Right renal pelvis (tissue), 4 donors: ENCODE data around the gene ILF3. TPM values are rescaled to one million over a fixed set of nuclear protein-coding genes. Genes with fewer than 3 reads are reported as not detected.

Source experiments
- DNase-seq, 4 donors: peaks; one replicate each; pipeline ENCODE4 v3.0.0-alpha.2; 2013; ENCODE audit warnings: low read depth in 4 of 4, low spot score in 3 of 4, missing footprints in 1 of 4
- polyA plus RNA-seq, 4 donors: library from polyadenylated mRNA; unstranded; fragments of 120-200 nt; gene quantifications; one replicate each; pipeline ENCODE4 v1.2.1, GENCODE V29; 2013; ENCODE audit not compliant: insufficient read length in 4 of 4

Gene ILF3
- polyA plus RNA-seq, 4 donors = 275 to 291 (median 278) TPM

DNA sequence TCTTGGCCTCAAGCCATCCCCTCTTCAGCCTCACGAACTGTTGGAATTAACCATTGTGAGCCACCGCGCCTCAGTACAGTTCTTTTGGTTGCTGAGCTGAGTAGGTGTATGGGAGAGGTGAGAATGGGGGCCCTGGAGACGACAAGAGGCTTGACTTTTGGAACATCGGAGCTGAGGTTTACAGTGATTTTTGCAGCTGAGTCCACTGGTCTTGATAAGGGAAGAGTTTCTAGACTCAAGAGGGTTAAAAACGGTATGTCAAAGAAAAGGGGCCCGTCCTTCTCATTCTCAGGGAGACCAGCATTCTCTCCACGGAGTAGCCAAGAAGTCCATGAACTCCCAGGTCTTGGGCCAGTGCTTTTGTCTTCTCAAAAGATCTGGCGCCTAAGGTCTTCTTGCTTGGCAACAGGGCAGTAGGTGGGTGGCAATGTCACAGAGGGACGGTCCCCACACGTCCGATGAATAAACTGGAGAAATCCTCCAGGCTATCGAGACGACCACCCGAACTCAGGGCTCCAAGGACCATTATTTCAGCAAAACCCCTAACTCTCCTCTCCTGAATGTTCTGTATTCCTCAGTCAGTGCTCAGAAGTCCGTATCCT, 40.7 kb downstream of the ILF3 start:
- DNase-seq = no peak

DNA sequence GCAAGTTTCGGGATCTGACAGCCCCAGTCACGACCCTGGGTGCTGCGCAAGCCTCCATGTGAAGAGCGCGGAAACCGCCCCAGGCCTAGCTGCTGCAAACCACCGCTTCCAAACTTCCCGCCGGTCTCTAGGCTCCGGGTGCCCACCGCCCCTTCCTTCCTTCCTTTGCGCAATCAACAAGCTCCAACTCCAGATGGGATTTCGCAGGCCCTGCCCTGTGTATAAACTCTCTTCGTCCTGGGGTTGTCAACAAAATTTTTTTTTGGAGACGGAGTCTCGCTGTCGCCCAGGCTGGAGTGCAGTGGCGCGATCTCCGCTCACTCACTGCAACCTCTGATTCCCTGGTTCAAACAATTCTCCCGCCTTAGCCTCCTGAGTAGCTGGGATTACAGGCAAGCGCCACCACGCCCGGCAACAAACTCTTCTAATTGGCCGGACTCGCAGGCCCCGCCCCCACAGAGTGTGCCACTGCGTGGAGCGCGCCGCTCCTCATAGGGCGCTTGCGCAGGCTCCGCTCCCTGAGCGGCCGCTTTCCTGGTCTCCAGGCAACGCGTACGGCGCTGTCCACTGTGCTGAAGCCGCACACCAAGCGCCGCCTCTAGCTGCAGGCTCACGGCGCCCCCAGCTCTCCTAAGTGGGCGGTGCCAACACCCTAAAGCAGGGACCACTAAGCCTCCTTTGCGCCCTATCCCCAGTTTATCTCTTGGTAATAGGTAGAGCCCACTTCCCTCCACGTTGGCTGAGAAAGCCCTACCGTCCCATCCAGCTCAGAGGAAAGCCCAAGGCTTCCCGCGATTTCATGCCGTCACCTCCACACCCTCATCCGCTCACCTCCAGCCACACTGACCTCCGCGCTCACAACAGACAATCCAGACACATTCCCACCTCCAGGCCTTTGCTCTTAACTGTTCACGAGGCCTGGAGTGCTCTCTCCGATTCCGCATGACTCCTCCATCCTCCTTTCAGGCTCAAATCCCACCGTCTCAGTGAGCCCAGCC, 41.6 kb downstream of the ILF3 start:
- DNase-seq = peak; percentile 83 to 87 (median 87)

DNA sequence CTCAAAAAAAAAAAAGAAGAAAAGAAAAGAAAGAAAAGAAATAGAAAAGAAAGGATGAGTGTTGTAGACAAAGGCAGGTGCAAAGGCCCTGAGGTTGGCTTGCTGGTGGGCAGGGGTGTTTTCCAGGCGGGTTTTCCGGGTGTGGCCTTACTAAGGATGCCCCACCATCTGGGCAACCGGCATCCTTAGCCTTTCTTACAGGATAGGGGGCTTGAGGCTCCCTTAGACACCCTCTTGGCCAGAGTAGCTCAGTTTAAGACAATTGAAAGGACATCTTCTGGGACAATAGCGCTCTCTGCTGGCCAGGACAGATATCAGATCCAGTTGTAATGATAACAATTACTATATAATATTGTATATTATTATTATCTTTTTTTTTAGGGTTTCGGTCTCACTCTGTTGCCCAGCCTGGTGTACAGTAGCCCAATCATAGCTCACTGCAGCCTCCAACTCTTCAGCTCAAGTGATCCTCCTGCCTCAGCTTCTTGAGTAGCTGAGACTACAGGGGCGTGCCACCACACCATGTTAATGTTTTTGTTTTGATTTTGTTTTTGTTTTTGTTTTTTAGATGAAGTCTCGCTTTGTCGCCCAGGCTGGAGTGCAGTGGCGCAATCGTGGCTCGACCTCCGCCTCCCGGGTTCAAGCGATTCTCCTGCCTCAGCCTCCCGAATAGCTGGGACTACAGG, 45.6 kb downstream of the ILF3 start:
- DNase-seq = no peak

DNA sequence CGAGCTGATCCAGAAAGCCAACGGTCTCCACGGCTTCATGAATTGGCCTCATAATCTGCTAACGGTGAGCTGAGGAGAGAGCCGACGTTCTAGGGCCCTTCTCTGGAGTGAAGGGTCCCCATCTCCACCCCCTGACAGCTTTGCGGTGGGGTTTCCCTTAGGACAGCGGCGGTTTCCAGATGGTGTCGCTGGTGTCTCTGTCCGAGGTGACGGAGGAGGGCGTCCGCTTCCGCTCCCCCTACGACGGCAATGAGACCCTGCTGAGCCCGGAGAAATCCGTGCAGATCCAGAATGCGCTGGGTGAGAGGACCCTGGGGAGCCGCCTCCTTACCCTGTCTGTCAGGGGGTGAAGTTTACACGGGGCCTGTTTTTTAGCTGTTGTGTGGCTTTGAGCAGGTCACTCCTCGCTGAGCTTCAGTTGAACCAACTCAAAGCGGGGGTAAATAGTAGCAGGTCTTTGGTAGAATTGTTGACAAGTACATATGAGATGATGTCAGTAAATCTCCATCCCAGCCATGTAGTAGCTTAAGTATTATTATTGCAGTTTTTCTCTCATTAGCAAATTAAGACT, 47.9 kb downstream of the ILF3 start:
- DNase-seq = no peak

DNA sequence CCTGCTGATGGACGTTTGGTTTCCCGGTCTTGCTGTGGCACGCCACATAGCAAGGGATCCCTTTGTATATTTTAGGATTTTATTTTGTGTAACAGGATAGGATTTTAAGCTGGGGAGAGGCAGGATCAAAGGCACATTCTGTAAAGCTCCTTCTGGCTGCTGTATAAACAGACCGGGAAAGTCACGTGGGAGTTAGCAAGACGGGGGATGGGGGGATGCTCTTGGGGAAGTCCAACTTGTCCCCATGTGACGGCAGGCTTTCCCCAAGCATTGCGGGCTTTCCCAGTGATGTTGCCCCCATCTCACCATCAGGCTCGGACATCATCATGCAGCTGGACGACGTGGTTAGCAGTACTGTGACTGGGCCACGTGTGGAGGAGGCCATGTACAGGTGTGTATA, 52.8 kb downstream of the ILF3 start:
- no peak for DNase-seq

DNA sequence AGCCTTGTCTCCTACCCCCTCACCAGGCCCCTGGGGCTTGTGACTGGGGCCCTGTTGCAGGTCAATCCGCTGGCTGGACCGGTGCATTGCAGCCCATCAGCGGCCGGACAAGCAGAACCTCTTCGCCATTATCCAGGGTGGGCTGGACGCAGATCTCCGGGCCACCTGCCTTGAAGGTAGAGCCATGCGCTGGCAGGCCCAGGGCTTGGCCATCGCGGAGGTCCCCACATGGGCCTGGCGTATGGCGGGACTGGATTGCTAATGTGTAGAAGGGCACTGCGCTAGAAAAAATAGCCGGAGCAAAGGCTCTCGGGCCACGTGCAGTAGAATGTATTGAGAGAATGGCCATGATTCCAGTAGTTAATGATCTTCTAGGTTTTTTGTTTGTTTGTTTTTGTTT, 53.3 kb downstream of the ILF3 start:
- no peak for DNase-seq

DNA sequence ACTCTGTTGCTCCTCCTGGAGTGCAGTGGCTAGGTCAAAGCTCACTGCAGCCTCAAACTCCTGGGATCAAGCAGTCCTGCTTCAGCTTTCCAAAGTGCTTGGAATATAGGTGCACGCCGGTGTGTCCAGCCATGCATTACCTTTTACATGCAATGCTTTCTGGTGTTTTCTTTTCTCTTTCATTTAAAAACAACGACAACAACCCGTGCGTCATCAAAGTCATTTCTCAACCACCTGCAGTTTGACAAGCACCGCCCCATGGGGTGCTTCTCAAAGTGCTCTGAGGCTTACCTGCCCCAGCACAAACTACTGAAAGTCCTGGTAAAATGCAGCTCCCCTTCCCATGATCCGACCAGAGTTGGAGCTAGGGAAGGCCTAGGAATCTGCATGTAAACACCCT, 54.1 kb downstream of the ILF3 start:
- no peak for DNase-seq

DNA sequence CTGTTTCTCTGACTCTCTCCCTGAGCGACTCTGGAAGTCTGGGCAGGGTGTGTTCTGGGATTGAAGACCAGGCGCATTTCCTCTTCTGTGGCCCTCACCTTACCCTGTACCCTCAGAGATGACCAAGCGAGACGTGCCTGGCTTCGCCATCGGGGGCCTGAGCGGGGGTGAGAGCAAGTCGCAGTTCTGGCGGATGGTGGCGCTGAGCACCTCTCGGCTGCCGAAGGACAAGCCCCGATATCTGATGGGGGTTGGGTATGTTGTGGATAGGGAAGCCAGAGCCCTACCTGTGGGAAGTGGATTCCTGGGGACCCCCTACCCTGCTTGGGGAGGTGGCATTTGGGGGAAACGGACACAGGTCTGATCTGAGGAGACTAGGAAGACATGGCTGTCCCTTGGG, 57.9 kb downstream of the ILF3 start:
- DNase-seq = no peak

DNA sequence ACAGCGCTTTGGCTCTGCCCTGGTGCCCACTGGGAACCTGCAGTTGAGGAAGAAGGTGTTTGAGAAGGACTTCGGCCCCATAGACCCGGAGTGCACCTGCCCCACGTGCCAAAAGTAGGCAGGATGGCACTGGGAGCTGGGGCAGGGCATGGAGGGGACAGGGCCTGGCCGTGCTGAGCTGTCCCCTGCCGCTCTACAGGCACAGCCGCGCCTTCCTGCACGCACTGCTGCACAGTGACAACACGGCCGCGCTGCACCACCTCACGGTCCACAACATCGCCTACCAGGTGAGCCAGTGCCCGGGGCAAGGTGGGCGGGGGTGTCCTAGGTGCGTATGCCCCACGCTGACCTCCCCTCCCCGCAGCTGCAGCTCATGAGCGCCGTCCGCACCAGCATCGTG, 58.6 kb downstream of the ILF3 start:
- DNase-seq = no peak

DNA sequence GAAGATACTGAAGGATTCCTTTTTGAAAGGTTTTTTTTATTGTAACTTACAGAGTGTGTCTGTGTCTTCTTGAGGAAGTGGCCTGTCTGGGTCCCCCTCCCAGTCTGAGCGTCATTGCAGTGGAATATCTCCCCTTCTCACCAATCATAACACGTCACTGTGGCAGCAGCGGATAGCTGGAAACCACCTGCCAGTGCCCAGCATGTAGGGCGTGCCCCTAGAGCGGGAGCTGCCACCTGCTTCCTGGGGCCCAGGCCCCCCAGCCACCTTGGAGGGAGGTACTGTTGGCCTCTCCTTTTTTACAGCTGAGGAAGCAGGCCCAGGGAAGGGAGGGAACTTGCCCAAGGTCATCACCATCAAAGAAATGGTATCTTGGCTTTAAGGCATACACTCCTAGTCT, 59.2 kb downstream of the ILF3 start:
- no peak for DNase-seq

DNA sequence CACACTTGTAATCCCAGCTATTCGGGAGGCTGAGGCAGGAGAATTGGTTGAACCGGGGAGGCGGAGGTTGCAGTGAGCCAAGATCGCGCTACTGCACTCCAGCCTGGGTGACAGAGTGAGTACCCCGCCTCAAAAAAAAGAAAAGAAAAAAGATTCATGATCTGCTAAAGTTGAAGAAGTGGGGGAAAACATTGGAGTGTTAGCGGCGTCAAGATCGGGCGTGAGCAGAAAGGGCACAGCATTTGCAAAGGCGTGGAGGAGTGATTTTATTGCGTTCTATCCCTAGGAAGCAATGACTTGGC, 62.9 kb downstream of the ILF3 start:
- DNase-seq = no peak

DNA sequence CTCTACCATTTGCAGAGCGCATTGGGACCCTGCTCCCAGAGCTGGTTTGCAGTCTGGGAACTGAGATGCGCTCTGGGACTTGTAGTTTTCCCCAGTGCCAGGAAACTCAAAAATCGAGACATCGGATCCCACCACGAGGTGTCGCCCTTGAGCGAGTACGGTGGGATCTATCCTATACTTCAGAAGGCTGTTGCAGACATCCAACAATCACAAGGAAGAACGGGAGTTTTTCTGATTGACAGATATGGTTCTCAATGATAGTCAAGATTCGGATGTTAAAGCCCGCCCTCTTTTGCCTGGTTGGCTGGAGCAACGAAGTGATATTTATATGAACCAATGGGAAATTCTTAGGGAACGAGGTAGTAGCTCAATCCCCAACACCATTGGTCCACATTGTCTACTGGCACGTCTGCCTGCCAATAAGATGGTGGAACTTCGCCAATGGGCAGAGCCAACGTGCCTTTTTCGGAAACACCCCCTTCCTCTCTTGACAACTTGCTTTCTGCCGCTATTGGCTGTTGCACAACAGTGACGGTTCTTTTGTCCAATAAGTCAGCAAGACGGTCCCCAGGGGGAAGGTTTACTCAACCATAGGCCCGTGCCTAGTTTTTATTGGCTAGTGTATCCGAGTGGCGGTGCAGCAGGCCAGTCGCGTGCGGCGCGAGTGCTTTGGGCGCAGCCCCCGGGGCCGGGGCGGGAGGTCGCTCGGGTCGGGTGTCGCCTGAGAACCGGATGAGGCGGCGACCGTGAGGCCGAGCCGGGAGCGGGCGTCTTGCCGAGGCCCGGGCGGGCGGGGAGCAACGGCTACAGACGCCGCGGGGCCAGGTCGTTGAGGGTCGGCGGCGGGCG, 63.4 kb downstream of the ILF3 start, which contains the start of gene DNM2:
Gene DNM2, plus strand, starts transcription at position 724 of the 849 bp plus-strand sequence. CDS start 164 bp downstream, outside the sequence.
- DNase-seq = peak; percentile 100

DNA sequence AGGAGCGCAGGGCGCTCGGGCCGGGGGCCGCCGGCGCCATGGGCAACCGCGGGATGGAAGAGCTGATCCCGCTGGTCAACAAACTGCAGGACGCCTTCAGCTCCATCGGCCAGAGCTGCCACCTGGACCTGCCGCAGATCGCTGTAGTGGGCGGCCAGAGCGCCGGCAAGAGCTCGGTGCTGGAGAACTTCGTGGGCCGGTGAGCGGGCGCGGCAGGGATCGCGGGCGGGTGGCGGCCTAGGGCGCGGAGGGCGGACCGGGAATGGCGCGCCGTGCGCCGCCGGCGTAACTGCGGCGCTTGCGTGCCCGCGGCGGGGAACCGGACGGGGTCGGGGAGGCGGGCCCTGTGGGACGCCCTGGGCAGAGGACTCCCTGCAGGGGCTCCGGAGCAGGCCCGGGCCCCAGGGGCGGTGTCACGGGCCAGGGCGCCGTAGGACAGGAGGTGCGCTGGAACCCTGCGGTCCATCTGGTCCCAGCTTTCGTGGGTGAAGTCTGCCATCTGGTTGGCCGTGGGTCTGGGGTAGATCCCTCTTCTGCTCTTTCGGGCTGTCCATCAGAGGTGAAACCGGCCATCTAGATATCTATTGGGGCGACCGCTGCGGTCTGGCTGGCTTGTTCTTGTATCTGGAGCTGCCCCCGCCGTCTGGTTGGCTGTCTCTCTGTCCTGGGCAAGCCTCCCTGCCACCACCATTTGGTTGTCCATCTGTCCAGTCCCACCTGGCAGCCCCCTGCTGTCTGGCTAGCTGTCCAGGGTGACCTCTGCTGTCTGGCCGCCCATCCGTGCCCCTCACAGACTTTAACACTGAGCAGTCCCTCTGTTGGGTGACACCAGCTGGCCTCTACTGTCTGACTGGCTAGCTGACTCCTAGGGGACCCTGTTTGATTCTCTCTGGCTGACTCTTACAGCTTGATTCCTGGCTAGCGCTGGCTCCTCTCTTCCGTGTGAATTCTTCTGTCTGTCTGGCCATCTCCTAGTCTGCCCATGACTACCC, 64.4 kb downstream of the ILF3 start:
- no peak for DNase-seq

DNA sequence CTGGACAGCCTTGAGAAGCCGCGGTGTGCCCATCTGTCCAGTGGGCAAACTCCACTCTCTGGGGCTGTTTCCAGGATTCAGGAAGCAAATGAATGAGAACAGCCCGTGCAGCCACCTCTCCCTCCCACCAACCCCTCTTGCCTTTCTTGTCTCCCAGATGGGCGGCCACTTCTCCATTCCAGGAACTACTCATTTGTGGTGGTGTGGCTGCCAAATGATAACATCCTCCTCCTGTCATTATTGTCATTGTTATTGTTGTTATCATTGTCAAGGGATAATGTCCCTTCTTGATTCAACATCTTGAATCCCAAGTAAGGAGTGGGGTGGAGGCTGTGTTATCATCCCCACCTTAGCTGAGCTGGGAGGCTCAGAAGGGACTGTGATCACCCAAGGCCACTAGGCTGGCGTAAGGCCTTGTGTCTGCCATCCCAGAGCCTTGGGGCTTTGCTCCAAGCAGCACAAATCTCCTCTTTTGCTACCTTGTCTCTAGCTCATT, 65.4 kb downstream of the ILF3 start:
- DNase-seq = no peak

DNA sequence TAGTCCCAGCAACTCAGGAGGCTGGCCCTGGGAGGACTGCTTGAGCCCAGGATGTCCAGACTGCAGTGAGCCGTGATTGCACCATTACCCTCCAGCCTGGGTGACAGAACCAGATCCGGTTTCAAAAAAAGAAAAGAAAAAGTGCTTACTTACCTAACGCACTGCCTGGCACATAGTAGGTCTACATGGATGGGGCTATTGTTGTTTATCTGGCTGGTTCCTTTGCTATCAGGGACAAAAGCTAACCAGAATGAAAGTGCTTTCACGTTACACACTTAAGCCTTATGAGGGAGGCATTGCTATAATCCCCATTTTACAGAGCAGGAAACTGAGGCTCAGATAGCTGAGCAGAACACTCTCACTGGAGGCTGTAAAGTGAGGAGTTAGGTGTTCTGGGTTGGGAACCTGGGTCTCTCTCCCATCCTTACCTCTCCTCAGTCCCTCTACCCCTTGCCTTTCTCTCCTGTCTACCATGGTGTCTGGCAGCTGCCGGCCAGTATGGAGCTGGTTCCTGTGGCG, 66.5 kb downstream of the ILF3 start:
- no peak for DNase-seq

DNA sequence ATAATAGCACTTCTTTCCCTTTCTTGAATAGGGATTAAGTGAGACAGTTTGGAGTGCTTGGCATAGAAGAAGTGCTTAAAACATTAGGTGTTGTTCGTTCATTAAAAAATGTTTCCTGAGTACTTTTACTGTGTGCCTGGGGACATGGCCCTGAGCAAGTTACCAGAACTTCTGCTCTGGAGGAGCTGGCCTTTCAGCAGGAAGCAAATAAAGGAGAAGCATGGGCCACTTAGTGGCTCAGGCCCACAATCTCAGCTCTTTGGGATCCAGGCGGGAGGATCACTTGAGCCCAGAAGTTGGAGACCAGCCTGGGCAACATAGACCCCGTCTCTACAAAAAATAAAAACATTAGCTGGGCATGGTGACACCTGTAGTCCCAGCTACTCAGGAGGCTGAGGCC, 69.4 kb downstream of the ILF3 start:
- no peak for DNase-seq

DNA sequence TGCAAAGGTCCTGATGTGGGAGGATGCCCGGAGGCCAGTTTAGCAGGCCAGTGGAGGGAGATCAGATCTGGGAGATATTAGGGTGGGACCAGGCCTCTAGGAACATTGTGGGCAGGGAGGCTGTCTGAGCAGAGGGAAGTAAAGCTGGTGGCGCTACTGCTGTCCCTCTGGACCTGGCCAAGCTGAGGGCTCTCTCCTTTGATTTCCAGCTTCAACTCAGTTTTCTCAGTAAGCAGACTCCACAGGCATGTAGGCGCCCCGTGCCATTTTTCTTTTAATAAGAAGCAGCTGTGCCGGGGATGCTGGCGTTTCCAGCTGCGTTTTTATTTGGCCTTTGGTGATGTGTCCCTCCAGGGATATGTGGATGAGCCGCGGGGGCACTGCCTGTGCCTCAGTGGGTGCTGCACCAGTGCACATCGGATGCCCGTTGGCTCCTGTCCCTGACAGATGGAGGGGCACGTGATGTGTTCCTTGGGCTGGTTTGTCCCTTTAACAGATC, 70.5 kb downstream of the ILF3 start:
- DNase-seq = no peak

DNA sequence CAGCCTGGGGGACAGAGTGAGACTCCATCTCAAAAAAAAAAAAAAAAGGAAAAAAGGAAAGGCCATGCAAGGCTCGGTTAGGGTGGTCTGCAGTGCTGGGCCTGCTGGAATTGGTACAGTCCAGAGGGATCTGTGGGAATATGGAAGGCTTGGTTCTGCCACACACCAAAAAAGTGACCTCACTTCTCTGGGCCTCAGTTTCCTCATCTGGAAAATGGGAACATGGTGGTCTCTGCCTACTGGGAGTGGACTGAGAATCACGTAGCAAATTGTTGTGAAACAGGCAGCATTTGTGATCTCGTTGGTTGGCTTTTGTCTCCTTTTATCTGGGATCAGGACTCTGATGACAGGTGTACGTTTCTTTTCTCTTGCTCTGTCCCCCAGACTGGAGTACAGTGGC, 71.3 kb downstream of the ILF3 start:
- DNase-seq = no peak
